EL (cell line): ENCODE measurements around the gene BNIP3.
"Not testable (repeated sequence)": the region's sequence is repeated elsewhere in the genome, so short reads cannot be mapped to it uniquely, and the experiment has no call there.

Experiments
- DNase-seq: peaks from one replicate; pipeline ENCODE4 v3.0.0-alpha.2; 2016

The BNIP3 gene

GRCh38 chr10:132001238-132001972 is 19.7 kb upstream of the BNIP3 start:
- no peak for DNase-seq

GRCh38 chr10:131998845-131999681 is 17.3 kb upstream of the BNIP3 start:
- DNase-seq: no peak

GRCh38 chr10:131998050-131998844 is 16.5 kb upstream of the BNIP3 start:
- DNase-seq: no peak

GRCh38 chr10:131997366-131998049 is 15.8 kb upstream of the BNIP3 start:
- DNase-seq: peak; percentile 75

- no peak for DNase-seq
These were observed 15.0 kb upstream of the BNIP3 start for GRCh38 chr10:131996466-131997365.

- DNase-seq: no peak
These were observed 12.7 kb upstream of the BNIP3 start for GRCh38 chr10:131994435-131994834.

GRCh38 chr10:131993275-131993674 is 11.6 kb upstream of the BNIP3 start:
- DNase-seq: no peak

- DNase-seq: no peak
These were observed 10.0 kb upstream of the BNIP3 start for GRCh38 chr10:131991726-131992125.

GRCh38 chr10:131987786-131988185 is 6.1 kb upstream of the BNIP3 start:
- not testable (repeated sequence) for DNase-seq

- DNase-seq: not testable (repeated sequence)
These were observed 5.6 kb upstream of the BNIP3 start for GRCh38 chr10:131987301-131987700.

GRCh38 chr10:131986851-131987250 is 5.1 kb upstream of the BNIP3 start:
- DNase-seq: not testable (repeated sequence)

GRCh38 chr10:131983780-131984179 is 2.1 kb upstream of the BNIP3 start:
- DNase-seq: peak; percentile 95

- no peak for DNase-seq
These were observed 1.1 kb upstream of the BNIP3 start for GRCh38 chr10:131982796-131983195.

- DNase-seq: no peak
These were observed 548 bp upstream of the BNIP3 start for GRCh38 chr10:131982185-131982756.

GRCh38 chr10:131980761-131981428 is 828 bp downstream of the BNIP3 start:
- peak; percentile 30 for DNase-seq

- DNase-seq: no peak
These were observed 1.4 kb downstream of the BNIP3 start for GRCh38 chr10:131980321-131980720.

- peak; percentile 43 for DNase-seq
These were observed 1.9 kb downstream of the BNIP3 start for GRCh38 chr10:131979821-131980270.

- DNase-seq: no peak
These were observed 2.4 kb downstream of the BNIP3 start for GRCh38 chr10:131979336-131979735.

- no peak for DNase-seq
These were observed 2.9 kb downstream of the BNIP3 start for GRCh38 chr10:131978851-131979250.

GRCh38 chr10:131978366-131978765 is 3.4 kb downstream of the BNIP3 start:
- no peak for DNase-seq
